ENCODE measurements around the gene ACOXL.
"Not testable (repeated sequence)": the region's sequence is repeated elsewhere in the genome, so short reads cannot be mapped to it uniquely, and the experiment has no call there.

Gene ACOXL

DNA sequence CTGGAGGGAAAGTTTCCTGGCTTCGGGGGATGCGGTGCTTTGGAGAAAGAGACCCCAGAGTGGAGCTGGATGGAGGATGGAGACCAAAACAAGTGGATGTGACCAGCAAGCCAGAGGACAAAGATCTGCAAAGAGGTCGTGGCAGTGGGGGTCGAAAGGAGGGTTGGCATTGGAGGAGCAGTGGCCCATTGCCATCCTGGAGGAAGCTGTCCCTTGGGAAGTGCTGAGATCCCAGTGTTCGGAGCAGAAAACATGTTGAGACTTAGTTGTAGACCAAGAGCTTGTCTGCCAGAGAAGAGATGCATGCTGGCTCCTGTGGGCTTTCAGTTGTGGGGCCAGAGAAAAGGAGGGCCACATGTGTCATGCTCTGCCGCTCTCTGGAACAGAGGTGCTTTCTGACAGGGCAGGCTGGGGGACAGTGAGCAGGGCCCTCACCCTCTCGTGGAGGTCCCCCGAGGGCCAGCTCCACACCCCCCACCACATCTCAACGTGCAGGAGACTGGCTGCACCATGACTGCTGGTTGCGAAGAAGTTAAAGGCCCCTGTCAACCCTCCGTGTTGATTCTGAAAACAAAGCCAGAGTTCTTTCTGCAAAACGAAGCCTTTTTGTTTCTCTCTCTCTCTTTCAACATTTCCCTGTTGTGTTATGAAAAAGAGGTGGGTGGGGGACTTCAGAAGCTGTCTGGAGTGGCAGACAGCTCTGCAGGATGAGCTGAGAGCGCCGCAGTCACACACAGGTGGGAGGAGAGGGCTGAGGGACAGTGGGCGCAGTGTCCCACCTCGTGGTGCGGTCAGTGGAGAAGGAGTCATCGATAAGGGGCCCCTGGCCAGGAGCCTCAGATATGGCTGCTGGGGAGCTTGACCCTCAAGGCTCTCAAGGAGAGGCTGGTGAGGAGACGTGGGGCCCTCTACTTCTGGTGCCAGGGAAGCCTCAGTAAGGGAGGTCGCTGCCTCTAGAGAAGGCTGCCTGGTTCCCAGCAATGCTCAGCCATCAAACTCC lies 310.7 kb downstream of the ACOXL start:
- no peak for TF ChIP-seq EZH2phosphoT487 (conservative IDR thresholded peaks at IDR 0.05; ENCODE audit: low read length)
- no peak for TF ChIP-seq CTCF (IDR thresholded peaks at IDR 0.05; ENCODE audit: insufficient read depth, low read length, poor library complexity, severe bottlenecking)
- Histone ChIP-seq H3K9me3 (ENCODE audit: insufficient read depth, low read length) (no peaks in the 10 kb centered on the region), H4K20me1 (ENCODE audit: low read depth, low read length) (no peaks in the 10 kb centered on the region), H3K9me2 (replicated peaks; ENCODE audit: insufficient read depth, low read length) (no peaks in the 10 kb centered on the region), H3K27ac (ENCODE audit: low read depth, low read length) (no peak overlapping the region), H3K9ac (ENCODE audit: low read length) (no peak overlapping the region), H3K36me3 (ENCODE audit: low read length) (no peaks in the 10 kb centered on the region), H3K27me3 (ENCODE audit: low read length) (no peaks in the 10 kb centered on the region), H3K79me2 (ENCODE audit: insufficient read depth, low read length) (no peaks in the 10 kb centered on the region), H3F3A (ENCODE audit: insufficient read depth) (no peaks in the 10 kb centered on the region), H3K4me2 (ENCODE audit: low read depth, low read length, poor library complexity, severe bottlenecking) (no peak overlapping the region), H2AFZ (ENCODE audit: low read depth, low read length, severe bottlenecking) (no peak overlapping the region), H3K4me3 (ENCODE audit: insufficient read depth, low read length, poor library complexity, severe bottlenecking) (no peak overlapping the region)

- Histone ChIP-seq H3K79me2 (ENCODE audit: insufficient read depth, low read length) (no peaks in the 10 kb centered on the region), H3K4me3 (ENCODE audit: insufficient read depth, low read length, poor library complexity, severe bottlenecking) (no peak overlapping the region), H3F3A (ENCODE audit: insufficient read depth) (no peaks in the 10 kb centered on the region), H3K9me3 (ENCODE audit: insufficient read depth, low read length) (no peaks in the 10 kb centered on the region), H3K27me3 (ENCODE audit: low read length) (no peaks in the 10 kb centered on the region), H3K9me2 (replicated peaks; ENCODE audit: insufficient read depth, low read length) (no peaks in the 10 kb centered on the region), H3K9ac (ENCODE audit: low read length) (no peak overlapping the region), H3K4me2 (ENCODE audit: low read depth, low read length, poor library complexity, severe bottlenecking) (no peak overlapping the region), H4K20me1 (ENCODE audit: low read depth, low read length) (no peaks in the 10 kb centered on the region), H2AFZ (ENCODE audit: low read depth, low read length, severe bottlenecking) (no peak overlapping the region), H3K27ac (ENCODE audit: low read depth, low read length) (no peak overlapping the region), H3K36me3 (ENCODE audit: low read length) (no peaks in the 10 kb centered on the region)
- TF ChIP-seq CTCF (IDR thresholded peaks at IDR 0.05; ENCODE audit: insufficient read depth, low read length, poor library complexity, severe bottlenecking) (no peak), EZH2phosphoT487 (conservative IDR thresholded peaks at IDR 0.05; ENCODE audit: low read length) (no peak)
Observed at GRCh38 chr2:111044066-111044465, 311.7 kb downstream of the ACOXL start.

DNA sequence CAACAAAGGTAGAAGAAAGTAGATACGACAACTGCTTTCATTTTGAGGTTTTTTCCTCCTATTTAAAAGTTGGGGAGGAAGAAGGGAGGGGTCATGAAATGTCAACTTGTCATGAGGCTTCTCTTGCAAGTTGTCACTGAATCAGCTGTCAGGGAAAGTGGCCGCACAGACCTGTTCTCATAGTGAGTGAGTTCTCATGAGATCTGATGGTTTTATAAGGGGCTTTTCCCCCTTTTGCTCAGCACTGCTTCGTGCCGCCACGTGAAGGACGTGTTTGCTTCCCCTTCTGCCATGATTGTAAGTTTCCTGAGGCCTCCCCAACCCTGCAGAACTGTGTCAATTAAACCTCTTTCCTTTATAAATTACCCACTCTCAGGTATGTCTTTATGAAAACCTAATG lies 312.9 kb downstream of the ACOXL start:
- H3K9ac ChIP-seq (ENCODE audit: low read length); H2AFZ ChIP-seq (ENCODE audit: low read depth, low read length, severe bottlenecking); H3K9me3 ChIP-seq (ENCODE audit: insufficient read depth, low read length); H3K27ac ChIP-seq (ENCODE audit: low read depth, low read length); H3K27me3 ChIP-seq (ENCODE audit: low read length); H3F3A ChIP-seq (ENCODE audit: insufficient read depth); H4K20me1 ChIP-seq (ENCODE audit: low read depth, low read length); H3K36me3 ChIP-seq (ENCODE audit: low read length); H3K9me2 ChIP-seq (replicated peaks; ENCODE audit: insufficient read depth, low read length); H3K4me3 ChIP-seq (ENCODE audit: insufficient read depth, low read length, poor library complexity, severe bottlenecking); H3K79me2 ChIP-seq (ENCODE audit: insufficient read depth, low read length); H3K4me2 ChIP-seq (ENCODE audit: low read depth, low read length, poor library complexity, severe bottlenecking): not testable (repeated sequence)

GRCh38 chr2:111045771-111046444 lies 313.5 kb downstream of the ACOXL start:
- H3K36me3 ChIP-seq (ENCODE audit: low read length) = no peaks in the 10 kb centered on the region
- no peaks in the 10 kb centered on the region for H3K9me3 ChIP-seq (ENCODE audit: insufficient read depth, low read length)
- H3K9ac ChIP-seq (ENCODE audit: low read length) = no peak overlapping the region
- H4K20me1 ChIP-seq (ENCODE audit: low read depth, low read length) = no peaks in the 10 kb centered on the region
- no peak overlapping the region for H3K4me2 ChIP-seq (ENCODE audit: low read depth, low read length, poor library complexity, severe bottlenecking)
- no peak overlapping the region for H3K27ac ChIP-seq (ENCODE audit: low read depth, low read length)
- no peaks in the 10 kb centered on the region for H3K27me3 ChIP-seq (ENCODE audit: low read length)
- H2AFZ ChIP-seq (ENCODE audit: low read depth, low read length, severe bottlenecking) = no peak overlapping the region
- H3K79me2 ChIP-seq (ENCODE audit: insufficient read depth, low read length) = no peaks in the 10 kb centered on the region
- H3K4me3 ChIP-seq (ENCODE audit: insufficient read depth, low read length, poor library complexity, severe bottlenecking) = no peak overlapping the region
- TF ChIP-seq CTCF (IDR thresholded peaks at IDR 0.05; ENCODE audit: insufficient read depth, low read length, poor library complexity, severe bottlenecking) (no peak), EZH2phosphoT487 (conservative IDR thresholded peaks at IDR 0.05; ENCODE audit: low read length) (no peak)
- H3K9me2 ChIP-seq (replicated peaks; ENCODE audit: insufficient read depth, low read length) = no peaks in the 10 kb centered on the region
- no peaks in the 10 kb centered on the region for H3F3A ChIP-seq (ENCODE audit: insufficient read depth)
